GM13976 (cell line): ENCODE measurements around the gene CLEC14A.

Experiments used
- DNase-seq: peaks from one replicate; pipeline ENCODE4 v3.0.0; 2012; ENCODE audit warnings: low spot score
- in situ Hi-C: fragments of 300-500 bp; cut with MboI; formaldehyde crosslinking; loops from one replicate; pipeline ENCODE4 v1.12.0; 2022; ENCODE audit warnings: low sequenced_read_pairs, mixed read lengths, inconsistent platforms; ENCODE audit not compliant: unreplicated experiment
- TF ChIP-seq, protein P1 (sequence below): IDR thresholded peaks from 2 replicates; pipeline ENCODE4 v1.5.1; 2012; ENCODE audit warnings: borderline replicate concordance, mild to moderate bottlenecking; ENCODE audit not compliant: insufficient read depth; ENCODE audit errors: extremely low read depth, missing control alignments, control extremely low read depth

Gene CLEC14A

DNA sequence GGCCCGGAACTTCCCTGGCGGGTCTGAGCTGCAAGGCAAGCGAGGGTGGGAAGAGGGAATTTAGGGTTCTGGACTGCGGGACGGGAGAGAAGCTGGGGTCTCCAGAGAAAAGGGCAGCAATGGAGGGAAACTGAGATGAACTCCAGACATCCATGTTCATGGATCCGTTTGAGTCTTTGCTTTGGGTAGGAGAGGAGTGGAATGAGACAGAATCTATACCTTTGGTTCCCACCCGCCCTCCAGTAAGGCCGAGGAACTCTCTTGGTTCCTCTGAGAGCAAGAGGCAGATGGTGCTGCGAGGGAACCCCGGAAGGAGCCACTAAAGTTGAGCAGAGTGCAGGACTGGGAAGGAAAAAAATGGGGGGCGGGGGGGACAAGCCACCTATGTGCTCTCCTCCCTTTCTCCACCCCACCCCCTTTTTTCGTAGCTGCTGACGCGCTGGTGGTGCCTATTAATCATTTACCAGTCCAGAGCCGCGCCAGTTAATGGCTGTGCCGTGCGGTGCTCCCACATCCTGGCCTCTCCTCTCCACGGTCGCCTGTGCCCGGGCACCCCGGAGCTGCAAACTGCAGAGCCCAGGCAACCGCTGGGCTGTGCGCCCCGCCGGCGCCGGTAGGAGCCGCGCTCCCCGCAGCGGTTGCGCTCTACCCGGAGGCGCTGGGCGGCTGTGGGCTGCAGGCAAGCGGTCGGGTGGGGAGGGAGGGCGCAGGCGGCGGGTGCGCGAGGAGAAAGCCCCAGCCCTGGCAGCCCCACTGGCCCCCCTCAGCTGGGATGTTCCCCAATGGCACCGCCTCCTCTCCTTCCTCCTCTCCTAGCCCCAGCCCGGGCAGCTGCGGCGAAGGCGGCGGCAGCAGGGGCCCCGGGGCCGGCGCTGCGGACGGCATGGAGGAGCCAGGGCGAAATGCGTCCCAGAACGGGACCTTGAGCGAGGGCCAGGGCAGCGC lies 47.0 kb downstream of the CLEC14A start:
- in situ Hi-C loops, result no loop called here
- TF ChIP-seq, protein P1, sequence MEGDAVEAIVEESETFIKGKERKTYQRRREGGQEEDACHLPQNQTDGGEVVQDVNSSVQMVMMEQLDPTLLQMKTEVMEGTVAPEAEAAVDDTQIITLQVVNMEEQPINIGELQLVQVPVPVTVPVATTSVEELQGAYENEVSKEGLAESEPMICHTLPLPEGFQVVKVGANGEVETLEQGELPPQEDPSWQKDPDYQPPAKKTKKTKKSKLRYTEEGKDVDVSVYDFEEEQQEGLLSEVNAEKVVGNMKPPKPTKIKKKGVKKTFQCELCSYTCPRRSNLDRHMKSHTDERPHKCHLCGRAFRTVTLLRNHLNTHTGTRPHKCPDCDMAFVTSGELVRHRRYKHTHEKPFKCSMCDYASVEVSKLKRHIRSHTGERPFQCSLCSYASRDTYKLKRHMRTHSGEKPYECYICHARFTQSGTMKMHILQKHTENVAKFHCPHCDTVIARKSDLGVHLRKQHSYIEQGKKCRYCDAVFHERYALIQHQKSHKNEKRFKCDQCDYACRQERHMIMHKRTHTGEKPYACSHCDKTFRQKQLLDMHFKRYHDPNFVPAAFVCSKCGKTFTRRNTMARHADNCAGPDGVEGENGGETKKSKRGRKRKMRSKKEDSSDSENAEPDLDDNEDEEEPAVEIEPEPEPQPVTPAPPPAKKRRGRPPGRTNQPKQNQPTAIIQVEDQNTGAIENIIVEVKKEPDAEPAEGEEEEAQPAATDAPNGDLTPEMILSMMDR, result no peak
- DNase-seq, result peak; percentile 11

DNA sequence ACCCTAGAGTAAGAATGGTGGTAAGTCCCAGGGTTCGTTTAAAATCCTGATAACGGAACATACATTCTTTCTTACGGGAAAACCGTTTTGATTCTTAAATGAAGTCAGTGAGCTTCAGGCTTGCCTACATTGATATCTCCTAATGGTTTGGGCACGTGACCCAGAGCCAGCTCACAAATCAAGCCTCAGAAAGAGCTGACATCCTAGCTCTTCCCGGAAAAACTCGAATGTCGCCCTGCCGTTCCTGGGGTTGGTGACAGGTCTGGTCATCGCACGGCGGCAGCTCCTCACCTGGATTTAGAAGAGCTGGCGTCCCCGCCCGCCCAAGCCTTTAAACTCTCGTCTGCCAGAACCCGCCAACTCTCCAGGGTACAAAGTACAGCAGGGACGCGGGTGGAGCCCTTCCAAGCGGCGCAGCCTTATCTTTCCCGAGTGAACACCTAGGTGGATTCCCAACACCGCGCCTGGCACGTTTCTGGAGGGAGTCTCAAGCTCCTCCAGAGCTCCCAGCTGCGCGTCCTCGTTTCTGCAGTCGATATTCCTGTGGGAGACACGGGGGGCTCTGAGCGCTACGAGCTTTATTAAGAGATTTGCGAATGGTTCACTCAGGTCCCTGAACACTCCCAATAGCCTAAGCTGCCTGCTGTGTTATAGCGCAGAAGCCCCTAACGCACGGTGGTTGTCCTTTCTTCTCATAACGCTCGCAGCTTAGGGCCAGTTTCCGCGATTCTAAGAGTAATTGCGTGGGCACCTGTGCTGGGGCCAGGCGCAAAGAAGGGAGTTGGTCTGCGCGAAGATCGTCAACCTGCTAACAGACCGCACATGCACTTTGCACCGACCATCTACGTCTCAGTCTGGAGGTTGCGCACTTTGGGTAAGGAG lies 47.9 kb downstream of the CLEC14A start, which contains the start of gene SSTR1:
TSS of gene SSTR1 (plus strand) at position 169 of the 882 bp plus-strand sequence. CDS start 1,486 bp downstream, outside the sequence.
- no peak for DNase-seq
- TF ChIP-seq, protein P1, result no peak
- in situ Hi-C loops, result no loop called here

DNA sequence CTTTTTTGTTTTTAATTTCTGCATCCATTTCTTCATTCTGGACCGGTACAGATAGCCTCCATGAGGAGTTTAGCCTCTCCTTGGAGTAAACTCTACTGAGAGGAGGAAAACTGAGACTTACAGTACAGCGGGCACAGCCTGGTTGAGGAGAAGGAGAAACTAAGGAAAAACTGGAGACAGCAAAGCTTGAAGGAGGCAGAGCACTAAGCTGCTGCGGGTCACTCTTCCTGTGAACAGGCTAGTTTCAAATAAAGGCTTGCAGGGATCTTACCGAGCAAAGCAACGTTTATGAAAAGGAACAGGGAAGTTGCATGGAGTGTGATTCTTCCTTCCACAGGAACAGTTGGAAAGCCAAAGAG lies 48.5 kb downstream of the CLEC14A start:
- DNase-seq, result no peak
- TF ChIP-seq, protein P1, result no peak
- in situ Hi-C loops, result no loop called here

DNA sequence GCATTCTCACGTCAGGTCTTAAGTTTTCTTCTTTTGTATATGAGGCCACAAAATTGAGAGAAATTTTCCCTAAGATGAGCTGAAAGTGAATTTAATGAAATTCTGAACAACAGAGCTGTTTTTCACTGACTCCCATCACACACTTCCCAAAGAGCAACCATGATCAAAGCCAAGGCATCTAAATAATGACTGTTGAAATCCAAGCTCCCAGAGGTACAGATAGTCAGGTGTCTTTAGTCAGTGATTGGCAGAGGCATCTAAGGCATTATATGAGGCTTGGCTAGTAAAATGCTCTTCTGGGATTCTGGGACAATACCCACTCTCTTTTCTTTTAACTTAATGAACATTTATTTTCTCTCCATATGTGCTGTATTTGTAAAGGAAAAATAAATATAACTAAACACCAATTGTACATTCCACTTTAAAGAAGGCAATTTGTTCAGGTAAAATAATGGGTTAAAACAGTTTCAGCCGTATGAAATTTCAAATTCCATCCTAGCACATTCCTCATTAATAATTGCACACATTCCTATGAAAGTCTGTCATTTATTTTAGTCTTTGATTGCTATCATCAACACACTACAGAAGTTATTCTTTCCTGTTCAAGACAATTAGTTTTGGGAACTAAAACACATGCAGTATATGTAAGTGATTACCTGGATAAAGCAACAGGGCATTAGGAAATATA lies 49.1 kb downstream of the CLEC14A start:
- in situ Hi-C loops, result no loop called here
- no peak for DNase-seq
- TF ChIP-seq, protein P1, result no peak

DNA sequence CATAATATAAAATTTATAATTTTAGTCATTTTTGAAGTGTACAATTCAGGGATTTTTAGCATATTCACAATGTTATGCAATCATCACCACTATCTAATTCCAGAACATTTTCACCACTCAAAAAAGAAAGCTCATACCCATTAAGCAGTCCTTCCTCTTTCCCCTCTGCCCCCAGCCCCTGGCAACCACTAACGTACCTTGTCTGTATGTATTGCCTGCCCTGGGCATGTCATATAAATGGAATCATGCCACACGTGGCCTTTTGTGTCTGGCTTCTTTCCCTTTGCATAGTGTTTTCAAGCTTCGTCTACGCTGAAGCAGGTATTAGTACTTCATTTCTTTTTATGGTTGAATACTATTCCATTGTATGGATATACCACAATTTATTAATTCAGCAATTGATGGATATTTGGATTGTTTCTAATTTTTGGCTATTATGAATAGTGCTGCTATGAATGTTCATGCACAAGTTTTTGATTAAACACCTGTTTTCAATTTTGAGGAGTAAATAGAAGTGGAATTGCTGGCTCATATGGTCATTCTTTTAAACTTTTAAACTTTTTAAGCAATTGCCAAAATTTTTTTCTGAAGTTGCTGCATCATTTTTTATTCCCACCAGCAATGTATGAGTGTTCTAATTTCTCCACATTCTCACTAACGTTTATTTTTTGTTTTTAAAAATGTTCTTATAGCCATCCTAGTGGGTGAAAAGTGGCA lies 49.8 kb downstream of the CLEC14A start:
- in situ Hi-C loops, result no loop called here
- DNase-seq, result no peak

More for the DNA sequence above, 49.8 kb downstream of the CLEC14A start:
- TF ChIP-seq, protein P1, result no peak
